Fibroblast of peridontal ligament (primary cell): ENCODE measurements around the gene AK5.
A peak's percentile ranks its signal among the peaks of the same experiment; 100 is the strongest.

Experiments
- DNase-seq: peaks from one replicate; pipeline ENCODE4 v3.0.0-alpha.2; 2010; ENCODE audit errors: extremely low read depth

Gene AK5

GRCh38 chr1:77288275-77288674, 6.5 kb downstream of the AK5 start:
- DNase-seq = peak; percentile 40

GRCh38 chr1:77290576-77290975, 8.8 kb downstream of the AK5 start:
- DNase-seq = no peak

GRCh38 chr1:77292551-77292950, 10.7 kb downstream of the AK5 start:
- no peak for DNase-seq

GRCh38 chr1:77300566-77300965, 18.7 kb downstream of the AK5 start:
- no peak for DNase-seq

- no peak for DNase-seq
Measured at GRCh38 chr1:77303387-77303786, 21.6 kb downstream of the AK5 start.

GRCh38 chr1:77308889-77309621, 27.2 kb downstream of the AK5 start:
- no peak for DNase-seq

- DNase-seq = no peak
Measured at GRCh38 chr1:77310924-77311323, 29.1 kb downstream of the AK5 start.

- peak; percentile 11 for DNase-seq
Measured at GRCh38 chr1:77312364-77312763, 30.5 kb downstream of the AK5 start.

- no peak for DNase-seq
Measured at GRCh38 chr1:77313491-77313890, 31.7 kb downstream of the AK5 start.

GRCh38 chr1:77316006-77316405, 34.2 kb downstream of the AK5 start:
- DNase-seq = peak; percentile 38

- DNase-seq = peak; percentile 53
Measured at GRCh38 chr1:77316966-77317365, 35.1 kb downstream of the AK5 start.

GRCh38 chr1:77319036-77319705, 37.4 kb downstream of the AK5 start:
- peak; percentile 13 for DNase-seq

GRCh38 chr1:77322061-77322900, 40.5 kb downstream of the AK5 start:
- DNase-seq = peak; percentile 74

GRCh38 chr1:77333501-77333900, 51.7 kb downstream of the AK5 start:
- no peak for DNase-seq

- peak; percentile 25 for DNase-seq
Measured at GRCh38 chr1:77336729-77337128, 54.9 kb downstream of the AK5 start.

GRCh38 chr1:77339326-77339725, 57.5 kb downstream of the AK5 start:
- no peak for DNase-seq

- DNase-seq = no peak
Measured at GRCh38 chr1:77341195-77341594, 59.4 kb downstream of the AK5 start.

GRCh38 chr1:77342745-77343144, 60.9 kb downstream of the AK5 start:
- no peak for DNase-seq

GRCh38 chr1:77347646-77348045, 65.8 kb downstream of the AK5 start:
- DNase-seq = peak; percentile 91

GRCh38 chr1:77348549-77348948, 66.7 kb downstream of the AK5 start:
- no peak for DNase-seq

- DNase-seq = no peak
Measured at GRCh38 chr1:77349275-77349674, 67.5 kb downstream of the AK5 start.

GRCh38 chr1:77350012-77350770, 68.4 kb downstream of the AK5 start:
- no peak for DNase-seq
